HG03354 (cell line): ENCODE data around the gene TACC2.

ENCODE experiments used
- ATAC-seq: cut with Tn5 transposase; IDR thresholded peaks from one replicate; pipeline ENCODE4 v1.9.1; 2021; ENCODE audit warnings: mild to moderate bottlenecking; ENCODE audit not compliant: unreplicated experiment, poor library complexity, severe bottlenecking

Gene TACC2

GRCh38 chr10:122138831-122139625 lies 150.1 kb downstream of the TACC2 start:
- no peak for ATAC-seq

DNA sequence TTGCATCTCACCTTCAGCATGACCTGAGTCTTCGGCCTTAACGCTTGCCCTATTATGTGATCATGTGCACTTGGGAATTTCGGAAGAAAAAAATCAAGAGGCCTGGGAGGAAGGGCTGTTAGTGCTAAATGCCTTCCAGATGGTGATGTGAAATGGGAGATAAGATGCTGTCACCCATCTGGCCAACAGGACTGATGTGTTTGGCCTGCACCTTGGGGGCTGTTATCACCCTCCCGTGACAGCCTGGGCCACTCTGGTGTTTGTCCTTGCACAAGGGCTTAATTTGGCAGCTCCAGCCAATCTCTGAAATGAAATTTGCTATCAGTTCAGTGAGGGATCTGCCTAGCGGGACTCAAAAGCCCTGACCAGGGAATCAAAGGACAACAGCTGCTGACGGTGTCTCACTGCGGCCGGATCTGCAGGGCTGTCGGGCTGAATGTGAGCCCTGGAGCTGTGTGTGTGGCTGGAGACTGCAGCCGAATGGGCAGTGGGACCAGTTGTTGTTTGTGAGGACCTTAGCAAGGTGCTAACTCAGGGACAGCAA lies 150.7 kb downstream of the TACC2 start:
- no peak for ATAC-seq

DNA sequence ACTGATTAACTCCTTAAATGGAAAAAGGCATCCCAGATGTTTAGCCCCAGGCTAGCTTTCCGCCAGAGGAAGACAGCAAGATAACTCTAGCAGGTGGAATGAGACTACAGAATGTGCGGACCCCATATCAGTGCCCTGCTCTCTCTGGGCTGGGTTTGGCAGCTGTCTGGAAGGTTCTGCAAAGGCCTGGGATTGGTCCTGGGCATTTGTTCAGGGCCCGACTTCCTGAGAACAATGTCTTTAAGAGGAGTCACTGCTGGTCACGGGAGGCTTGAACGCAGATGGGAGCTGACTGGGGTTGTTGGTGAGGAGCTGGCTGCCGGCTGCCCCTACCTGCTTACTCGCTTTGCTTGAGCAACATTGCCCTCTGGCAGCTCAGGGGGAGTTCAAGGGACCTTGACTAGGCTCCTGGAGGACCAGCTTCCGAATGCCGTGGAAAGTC lies 151.5 kb downstream of the TACC2 start:
- ATAC-seq, result no peak

DNA sequence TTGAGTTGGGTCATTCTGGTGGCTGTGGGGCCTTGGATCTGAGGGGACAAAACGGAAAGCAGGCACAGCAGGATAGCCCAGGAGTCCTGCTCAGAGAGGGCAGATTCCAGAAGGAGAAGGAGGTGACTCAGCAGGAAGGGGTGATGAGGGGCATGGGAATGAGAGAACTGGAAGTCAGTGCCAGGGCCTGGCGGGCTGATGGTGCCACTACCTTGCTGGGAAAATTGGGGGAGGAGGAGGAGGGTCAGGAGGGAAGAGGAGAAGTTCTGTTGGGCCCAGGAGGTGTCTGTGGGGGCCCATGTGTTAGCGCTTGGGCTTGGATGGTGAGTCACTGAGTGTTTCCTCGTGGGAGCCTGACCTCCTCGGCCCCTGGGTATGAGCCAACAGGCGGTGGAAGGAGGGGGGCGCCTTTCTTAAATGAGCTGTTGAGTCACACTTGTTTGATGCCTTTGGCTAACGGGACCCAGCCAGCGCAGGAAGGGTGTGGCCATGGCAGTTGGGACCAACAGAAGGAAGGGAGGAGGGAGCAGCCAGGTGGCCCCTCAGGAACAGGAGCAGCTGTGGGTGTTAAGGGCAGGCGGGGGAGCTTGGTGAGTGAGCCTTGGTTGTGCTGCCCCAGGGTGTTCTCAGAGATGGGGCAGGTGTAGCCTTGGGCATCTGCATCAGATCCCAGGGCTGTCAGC lies 152.1 kb downstream of the TACC2 start:
- ATAC-seq, result no peak

DNA sequence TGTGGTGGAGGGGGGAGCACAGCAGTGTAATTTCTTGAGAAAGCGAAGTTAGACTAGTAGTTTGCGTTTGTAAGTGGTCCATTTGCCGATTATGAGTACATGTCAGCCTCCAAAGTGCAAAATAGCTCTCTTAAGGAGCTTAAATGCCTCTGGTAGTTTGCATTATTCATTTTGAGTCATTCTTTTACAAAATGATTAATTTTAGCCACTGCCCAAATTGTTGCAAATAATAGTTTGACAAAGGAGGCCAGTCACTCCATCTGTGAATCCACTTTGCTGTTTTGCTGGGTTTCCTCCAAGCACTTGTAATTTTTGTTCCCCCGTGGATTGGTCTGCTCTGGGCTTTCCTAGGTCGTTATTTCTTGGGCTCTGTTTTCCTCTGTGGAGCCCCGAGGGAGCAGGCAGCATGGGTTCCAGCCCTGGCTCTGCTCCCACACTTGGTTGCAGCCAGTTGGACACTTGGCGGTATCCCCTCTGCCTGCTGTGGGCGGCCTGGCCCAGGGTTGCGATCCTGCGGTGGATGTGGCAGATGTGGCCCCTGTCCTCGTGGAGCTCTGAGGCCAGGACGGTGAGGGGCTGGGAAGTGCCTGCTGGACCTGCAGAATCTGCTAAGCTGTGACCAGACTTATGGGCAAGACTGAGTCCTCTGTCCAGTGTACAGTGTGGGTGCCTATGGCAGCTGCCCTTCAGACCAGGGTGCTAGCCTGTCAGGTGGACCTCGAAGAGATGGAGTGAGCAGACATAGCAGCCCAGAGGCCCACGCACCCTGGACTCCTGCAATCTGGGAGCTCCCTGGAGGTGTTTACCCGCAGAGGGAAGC lies 153.1 kb downstream of the TACC2 start:
- no peak for ATAC-seq

DNA sequence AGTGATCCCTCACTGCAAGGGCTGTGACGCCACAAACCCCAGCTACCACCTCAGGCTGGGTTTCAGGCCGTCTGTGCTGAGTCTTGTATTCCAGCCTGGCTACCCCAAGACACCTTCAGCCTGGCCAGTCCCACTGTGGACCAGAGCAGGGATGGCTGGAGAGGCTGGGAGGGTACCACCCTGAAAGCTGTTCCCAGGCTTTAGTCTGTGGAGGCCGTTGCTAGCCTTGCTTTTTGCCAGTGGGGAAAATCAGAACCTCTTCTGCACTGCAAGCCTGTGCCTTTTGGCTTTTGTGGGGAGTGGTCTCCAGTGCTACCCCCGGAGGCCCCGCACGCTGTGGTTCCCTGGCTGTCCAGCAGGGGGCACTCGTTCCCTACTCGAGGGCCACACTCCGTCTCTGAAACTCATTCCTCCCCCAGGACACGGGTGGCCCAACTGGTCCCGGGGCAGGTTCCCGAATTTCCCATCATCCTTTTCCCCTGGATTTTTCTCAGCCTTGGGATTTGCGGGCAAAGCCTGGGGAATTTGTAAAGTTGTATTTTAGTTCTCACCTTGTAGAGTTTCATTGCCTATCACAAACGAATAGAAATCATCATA lies 153.8 kb downstream of the TACC2 start:
- peak; percentile 55 for ATAC-seq

GRCh38 chr10:122143238-122143841 lies 154.4 kb downstream of the TACC2 start:
- no peak for ATAC-seq

- ATAC-seq, result no peak
Measured at GRCh38 chr10:122144199-122144598, 155.2 kb downstream of the TACC2 start.

- ATAC-seq, result no peak
Measured at GRCh38 chr10:122145113-122145512, 156.2 kb downstream of the TACC2 start.

DNA sequence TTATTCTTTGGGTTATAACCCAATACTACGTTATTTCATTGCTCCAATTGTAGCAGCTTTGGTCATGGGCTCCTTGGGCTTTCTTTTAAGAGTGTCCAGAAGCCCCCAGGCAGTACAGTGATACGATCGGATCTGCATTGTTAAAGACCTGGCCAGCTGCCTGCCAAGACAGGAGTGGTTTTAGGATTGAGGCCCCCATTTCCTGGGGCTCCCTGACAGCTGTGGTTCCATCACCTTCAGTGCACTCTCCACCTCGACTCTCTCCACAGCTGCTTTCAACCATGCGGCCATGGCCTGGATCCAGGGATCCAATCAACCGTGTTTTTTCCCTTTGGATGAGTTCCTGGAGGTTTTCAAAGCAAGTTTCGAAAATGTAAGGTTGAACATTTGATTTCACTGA lies 158.7 kb downstream of the TACC2 start:
- ATAC-seq, result no peak

- ATAC-seq, result no peak
Measured at GRCh38 chr10:122148876-122149560, 160.1 kb downstream of the TACC2 start.

GRCh38 chr10:122149561-122150505 lies 160.9 kb downstream of the TACC2 start:
- no peak for ATAC-seq

- ATAC-seq, result no peak
Measured at GRCh38 chr10:122151121-122151694, 162.2 kb downstream of the TACC2 start.

- no peak for ATAC-seq
Measured at GRCh38 chr10:122152544-122152943, 163.6 kb downstream of the TACC2 start.

- no peak for ATAC-seq
Measured at GRCh38 chr10:122154031-122154544, 165.1 kb downstream of the TACC2 start.

- no peak for ATAC-seq
Measured at GRCh38 chr10:122154545-122155366, 165.8 kb downstream of the TACC2 start.
